ENCODE measurements around the gene CLEC11A.

The CLEC11A gene

GRCh38 chr19:50701367-50701985 is 21.7 kb upstream of the CLEC11A start:
- Histone ChIP-seq H3K79me2 (ENCODE audit: insufficient read depth, low read length) (no peaks in the 10 kb centered on the region), H3K4me2 (ENCODE audit: low read depth, low read length, poor library complexity, severe bottlenecking) (no peak overlapping the region), H3K9me3 (ENCODE audit: insufficient read depth, low read depth, low read length) (no peaks in the 10 kb centered on the region), H4K20me1 (ENCODE audit: insufficient read depth, low read length, poor library complexity, severe bottlenecking) (no peaks in the 10 kb centered on the region), H2AFZ (ENCODE audit: low read length) (no peak overlapping the region), H3K4me1 (ENCODE audit: insufficient read depth, low read length, poor library complexity, severe bottlenecking) (no peaks in the 10 kb centered on the region), H3K4me3 (ENCODE audit: low read length, poor library complexity, severe bottlenecking) (no peak overlapping the region), H3K36me3 (ENCODE audit: insufficient read depth, low read length) (no peaks in the 10 kb centered on the region), H3K9ac (ENCODE audit: low read depth, low read length, poor library complexity, severe bottlenecking) (no peak overlapping the region), H3F3A (ENCODE audit: low read depth) (no peaks in the 10 kb centered on the region), H3K9me2 (replicated peaks; ENCODE audit: low read depth, low read length) (no peaks in the 10 kb centered on the region), H3K27me3 (ENCODE audit: insufficient read depth, low read length, poor library complexity, severe bottlenecking) (no peaks in the 10 kb centered on the region)
- no peak for TF ChIP-seq CTCF (conservative IDR thresholded peaks at IDR 0.05; ENCODE audit: low read length)
- TF ChIP-seq EZH2phosphoT487 (IDR thresholded peaks at IDR 0.05; ENCODE audit: borderline replicate concordance) = no peak

GRCh38 chr19:50702158-50702870 is 20.9 kb upstream of the CLEC11A start:
- no peak overlapping the region for H3K4me2 ChIP-seq (ENCODE audit: low read depth, low read length, poor library complexity, severe bottlenecking)
- H3K9ac ChIP-seq (ENCODE audit: low read depth, low read length, poor library complexity, severe bottlenecking) = no peak overlapping the region
- H3F3A ChIP-seq (ENCODE audit: low read depth) = no peaks in the 10 kb centered on the region
- H4K20me1 ChIP-seq (ENCODE audit: insufficient read depth, low read length, poor library complexity, severe bottlenecking) = no peaks in the 10 kb centered on the region
- no peaks in the 10 kb centered on the region for H3K9me3 ChIP-seq (ENCODE audit: insufficient read depth, low read depth, low read length)
- H3K4me3 ChIP-seq (ENCODE audit: low read length, poor library complexity, severe bottlenecking) = no peak overlapping the region
- H3K36me3 ChIP-seq (ENCODE audit: insufficient read depth, low read length) = no peaks in the 10 kb centered on the region
- no peaks in the 10 kb centered on the region for H3K9me2 ChIP-seq (replicated peaks; ENCODE audit: low read depth, low read length)
- no peak overlapping the region for H2AFZ ChIP-seq (ENCODE audit: low read length)
- H3K79me2 ChIP-seq (ENCODE audit: insufficient read depth, low read length) = no peaks in the 10 kb centered on the region
- TF ChIP-seq CTCF (conservative IDR thresholded peaks at IDR 0.05; ENCODE audit: low read length) (no peak), EZH2phosphoT487 (IDR thresholded peaks at IDR 0.05; ENCODE audit: borderline replicate concordance) (no peak)
- H3K27me3 ChIP-seq (ENCODE audit: insufficient read depth, low read length, poor library complexity, severe bottlenecking) = no peaks in the 10 kb centered on the region
- H3K4me1 ChIP-seq (ENCODE audit: insufficient read depth, low read length, poor library complexity, severe bottlenecking) = no peaks in the 10 kb centered on the region

- Histone ChIP-seq H3K9me3 (ENCODE audit: insufficient read depth, low read depth, low read length) (no peaks in the 10 kb centered on the region), H3K36me3 (ENCODE audit: insufficient read depth, low read length) (no peaks in the 10 kb centered on the region), H3K4me3 (ENCODE audit: low read length, poor library complexity, severe bottlenecking) (no peak overlapping the region), H2AFZ (ENCODE audit: low read length) (no peak overlapping the region), H3K9me2 (replicated peaks; ENCODE audit: low read depth, low read length) (no peaks in the 10 kb centered on the region), H4K20me1 (ENCODE audit: insufficient read depth, low read length, poor library complexity, severe bottlenecking) (no peaks in the 10 kb centered on the region), H3K4me1 (ENCODE audit: insufficient read depth, low read length, poor library complexity, severe bottlenecking) (no peaks in the 10 kb centered on the region), H3F3A (ENCODE audit: low read depth) (no peaks in the 10 kb centered on the region), H3K4me2 (ENCODE audit: low read depth, low read length, poor library complexity, severe bottlenecking) (no peak overlapping the region), H3K27me3 (ENCODE audit: insufficient read depth, low read length, poor library complexity, severe bottlenecking) (no peaks in the 10 kb centered on the region), H3K79me2 (ENCODE audit: insufficient read depth, low read length) (no peaks in the 10 kb centered on the region), H3K9ac (ENCODE audit: low read depth, low read length, poor library complexity, severe bottlenecking) (no peak overlapping the region)
- TF ChIP-seq EZH2phosphoT487 (IDR thresholded peaks at IDR 0.05; ENCODE audit: borderline replicate concordance) (no peak), CTCF (conservative IDR thresholded peaks at IDR 0.05; ENCODE audit: low read length) (no peak)
These were observed 20.0 kb upstream of the CLEC11A start for GRCh38 chr19:50702871-50703829.
